ENCODE results near the gene ADGRL4.

GRCh38 chr1:79042117-79042516, 35.6 kb upstream of the ADGRL4 start:
- TF ChIP-seq EZH2 (IDR thresholded peaks at IDR 0.05; ENCODE audit: borderline replicate concordance, low read length) (no peak), CTCF (conservative IDR thresholded peaks at IDR 0.05 in 1 of 2, IDR thresholded peaks at IDR 0.05 in 1 of 2; ENCODE audit: extremely low read depth in 1 of 2, insufficient read depth in 1 of 2, low read depth in 1 of 2, low read length in 2 of 2) (no peak)

Measured in mammary epithelial cell (primary cell).